Mesothelial cell of epicardium (in vitro differentiated cells): ENCODE data around the gene FEZ2. TPM values are rescaled to one million over a fixed set of nuclear protein-coding genes. Genes with fewer than 3 reads are reported as not detected.

Experiments
- DNase-seq, 2 experiments: peaks; one replicate each; pipeline ENCODE4 v3.0.0; 2021; ENCODE audit warnings: low spot score in 2 of 2; ENCODE audit not compliant: unreplicated experiment in 2 of 2
- H3K27ac Mint-ChIP-seq: 2 replicates; pipeline ENCODE4 v1.8.0; 2021; ENCODE audit warnings: mixed read lengths
- H3K27me3 Mint-ChIP-seq: 2 replicates; pipeline ENCODE4 v1.8.0; 2021; ENCODE audit warnings: low read depth, mixed read lengths
- H3K36me3 Mint-ChIP-seq: 2 replicates; pipeline ENCODE4 v1.8.0; 2021; ENCODE audit warnings: mixed read lengths
- H3K4me1 Mint-ChIP-seq: 2 replicates; pipeline ENCODE4 v1.8.0; 2021; ENCODE audit warnings: mixed read lengths
- H3K4me3 Mint-ChIP-seq: 2 replicates; pipeline ENCODE4 v1.8.0; 2021; ENCODE audit warnings: mild to moderate bottlenecking, moderate library complexity, mixed read lengths
- H3K9me3 Mint-ChIP-seq: 2 replicates; pipeline ENCODE4 v1.8.0; 2021; ENCODE audit warnings: mixed read lengths
- CTCF ChIP-seq: fragments of 200-600 bp; sonication (generic); IDR thresholded peaks from one replicate; pipeline ENCODE4 v1.5.0; 2021; ENCODE audit warnings: antibody characterized with exemption; ENCODE audit not compliant: unreplicated experiment
- total RNA-seq: library from RNA; stranded (reverse); gene quantifications from 3 replicates; pipeline ENCODE4 v1.2.1, GENCODE V29; 2021

Gene FEZ2
- total RNA-seq, 1 donor from 2014 or later: 60.4 TPM

GRCh38 chr2:36586672-36587071 lies 11.3 kb downstream of the FEZ2 start:
- TF ChIP-seq CTCF: no peak
- DNase-seq: no peak
- peaks cover 45% of the 10 kb centered on the region for H3K36me3 Mint-ChIP-seq
- H3K27ac Mint-ChIP-seq: no peak overlapping the region
- H3K27me3 Mint-ChIP-seq: no peaks in the 10 kb centered on the region
- peaks cover 20% of the 10 kb centered on the region for H3K4me1 Mint-ChIP-seq
- H3K4me3 Mint-ChIP-seq: no peak overlapping the region
- H3K9me3 Mint-ChIP-seq: no peaks in the 10 kb centered on the region

- Mint-ChIP-seq H3K36me3 (peaks cover 63% of the 10 kb centered on the region), H3K27me3 (no peaks in the 10 kb centered on the region), H3K4me3 (no peak overlapping the region), H3K27ac (no peak overlapping the region), H3K9me3 (peaks cover 4% of the 10 kb centered on the region), H3K4me1 (peaks cover 15% of the 10 kb centered on the region)
- TF ChIP-seq CTCF: no peak
- DNase-seq: no peak
These were observed 13.7 kb downstream of the FEZ2 start for GRCh38 chr2:36584148-36584794.

GRCh38 chr2:36582951-36583350 lies 15.0 kb downstream of the FEZ2 start:
- Mint-ChIP-seq H3K4me3 (no peak overlapping the region), H3K9me3 (peaks cover 4% of the 10 kb centered on the region), H3K27me3 (no peaks in the 10 kb centered on the region), H3K36me3 (peaks cover 72% of the 10 kb centered on the region), H3K4me1 (peaks cover 12% of the 10 kb centered on the region), H3K27ac (no peak overlapping the region)
- no peak for TF ChIP-seq CTCF
- DNase-seq: no peak

GRCh38 chr2:36582538-36582937 lies 15.4 kb downstream of the FEZ2 start:
- no peak overlapping the region for H3K4me3 Mint-ChIP-seq
- no peak for TF ChIP-seq CTCF
- DNase-seq: no peak
- peaks cover 4% of the 10 kb centered on the region for H3K9me3 Mint-ChIP-seq
- no peaks in the 10 kb centered on the region for H3K27me3 Mint-ChIP-seq
- H3K27ac Mint-ChIP-seq: peak overlapping the region; percentile 49
- peaks cover 75% of the 10 kb centered on the region for H3K36me3 Mint-ChIP-seq
- H3K4me1 Mint-ChIP-seq: peaks cover 12% of the 10 kb centered on the region

GRCh38 chr2:36579297-36579664 lies 18.7 kb downstream of the FEZ2 start:
- H3K27me3 Mint-ChIP-seq: no peaks in the 10 kb centered on the region
- no peak for DNase-seq
- no peak overlapping the region for H3K4me3 Mint-ChIP-seq
- H3K27ac Mint-ChIP-seq: no peak overlapping the region
- no peak for TF ChIP-seq CTCF
- peaks cover 12% of the 10 kb centered on the region for H3K4me1 Mint-ChIP-seq
- H3K9me3 Mint-ChIP-seq: peaks cover 4% of the 10 kb centered on the region
- H3K36me3 Mint-ChIP-seq: peaks cover 78% of the 10 kb centered on the region
